ENCODE data around the gene CDH23. TPM values are rescaled to one million over a fixed set of nuclear protein-coding genes. Genes with fewer than 3 reads are reported as not detected.

The CDH23 gene
- total and polyA plus RNA-seq, 2 of the 8 experiments (the other 6 are each of a cell fraction or from before 2014, with no cell fraction given): 1.9 to 4.9 TPM

GRCh38 chr10:71834343-71834674 lies 437.6 kb downstream of the CDH23 start:
- CTCF ChIA-PET (ENCODE audit: partially characterized antibody): interaction anchor here (1.9 to 11.0 kb wide), 2 partner anchors 18 to 60 kb away, joined by 7 to 113 read pairs; no protein-coding TSS in a partner anchor
- H2AFZ ChIP-seq (ENCODE audit: low read length): no peak overlapping the region
- H3K23me2 ChIP-seq (ENCODE audit: low read depth, low read length): no peaks in the 10 kb centered on the region
- no peak overlapping the region for H2BK12ac ChIP-seq (ENCODE audit: low read depth, low read length)
- no peak overlapping the region for H4K91ac ChIP-seq (replicated peaks; ENCODE audit: insufficient read length, low read length)
- H3K9ac ChIP-seq (replicated peaks in 1 of 4; ENCODE audit: extremely low read depth in 1 of 4, low read depth in 3 of 4, low read length in 3 of 4): no peak overlapping the region
- no peak for TF ChIP-seq RFX5 (IDR thresholded peaks at IDR 0.05; ENCODE audit: borderline replicate concordance, low read depth, low read length)
- TF ChIP-seq SP1 (IDR thresholded peaks at IDR 0.05; ENCODE audit: low read depth, low read length): no peak
- TF ChIP-seq GABPA (IDR thresholded peaks at IDR 0.05; ENCODE audit: borderline replicate concordance, insufficient read depth, low read length): no peak
- no peak for TF ChIP-seq TBP (IDR thresholded peaks at IDR 0.05; ENCODE audit: low read depth, low read length)
- TF ChIP-seq EZH2 (IDR thresholded peaks at IDR 0.05; ENCODE audit: low read depth, low read length, severe bottlenecking): no peak
- TF ChIP-seq MAFK (IDR thresholded peaks at IDR 0.05; ENCODE audit: low read depth, low read length): no peak
- TF ChIP-seq ZNF274 (IDR thresholded peaks at IDR 0.05; ENCODE audit: borderline replicate concordance, extremely low read depth, low read length): no peak
- TF ChIP-seq HDAC2 (IDR thresholded peaks at IDR 0.05; ENCODE audit: borderline replicate concordance in 1 of 2, low read depth in 2 of 2, low read length in 2 of 2): no peak
- no peak for TF ChIP-seq CTCF (IDR thresholded peaks at IDR 0.05; ENCODE audit: control extremely low read depth in 1 of 3, insufficient read depth in 1 of 3, low read depth in 1 of 3, low read length in 3 of 3)
- no peaks in the 10 kb centered on the region for H3K9me3 ChIP-seq (ENCODE audit: insufficient read depth in 2 of 2, low read depth in 1 of 2, low read length in 1 of 2)
- POLR2A ChIA-PET (ENCODE audit: partially characterized antibody): no interaction called here
- H3K36me3 ChIP-seq (ENCODE audit: control insufficient read depth in 2 of 4, insufficient read depth in 4 of 4, low read length in 3 of 4): peaks cover 19 to 28% (median 23%) of the 10 kb centered on the region in 4 experiments
- 93% methylated on average over 14 of the region's 14 CpGs; no CpG with 5 or more reads in 1 of the 2 experiments for WGBS, 2 experiments (ENCODE audit: extremely low coverage in 1 of 2, insufficient coverage in 1 of 2, insufficient read length in 1 of 2, insufficient replicate concordance in 2 of 2, low coverage in 1 of 2, low lambda C conversion rate in 2 of 2, missing lambda C conversion rate in 1 of 2)
- DNase-seq (ENCODE audit: low read depth in 1 of 2, low spot score in 2 of 2) (no peak), FAIRE-seq (no peak)
- H4K5ac ChIP-seq (ENCODE audit: insufficient read length, low read depth, low read length): no peak overlapping the region
- H3K18ac ChIP-seq (ENCODE audit: extremely low read depth, low read length): no peak overlapping the region
- no peak overlapping the region for H2BK20ac ChIP-seq (ENCODE audit: low read length)
- H2BK15ac ChIP-seq (ENCODE audit: low read length): no peak overlapping the region
- H4K8ac ChIP-seq (ENCODE audit: extremely low read depth, insufficient read depth, low read length): no peak overlapping the region; the same call in 1 of the 2 replicates
- H3K56ac ChIP-seq (replicated peaks; ENCODE audit: insufficient read length, low read depth, low read length): no peak overlapping the region
- no peak overlapping the region for H2BK120ac ChIP-seq (replicated peaks; ENCODE audit: low read depth, low read length)
- H3K79me2 ChIP-seq (ENCODE audit: control insufficient read depth in 1 of 2, insufficient read depth in 2 of 2, low read length in 2 of 2): peaks cover 38 to 76% of the 10 kb centered on the region in 2 experiments
- H4K20me1 ChIP-seq (replicated peaks in 1 of 2; ENCODE audit: control insufficient read depth in 1 of 2, insufficient read depth in 2 of 2, low read length in 2 of 2): peaks cover 29 to 37% of the 10 kb centered on the region in 2 experiments
- H2BK5ac ChIP-seq (ENCODE audit: low read depth, low read length): no peak overlapping the region
- H3K4me3 ChIP-seq (ENCODE audit: extremely low read depth in 1 of 4, insufficient read depth in 2 of 4, low read depth in 3 of 4, low read length in 4 of 4): no peak overlapping the region
- H3K4me2 ChIP-seq (ENCODE audit: insufficient read depth in 1 of 2, low read depth in 2 of 2, low read length in 2 of 2): no peak overlapping the region
- H3K4ac ChIP-seq (replicated peaks; ENCODE audit: insufficient read length, low read depth, low read length): no peak overlapping the region
- no peak overlapping the region for H3K27ac ChIP-seq (ENCODE audit: low read depth, low read length)
- no peak overlapping the region for H2AK5ac ChIP-seq (ENCODE audit: low read depth, low read length)
- no peak overlapping the region for H3K14ac ChIP-seq (ENCODE audit: insufficient read length)
- peaks cover 21% of the 10 kb centered on the region for H3K79me1 ChIP-seq (ENCODE audit: low read depth, low read length)
- peaks cover 0 to 21% (median 7%) of the 10 kb centered on the region in 4 experiments; a peak in 5 of 7 replicates for H3K4me1 ChIP-seq (replicated peaks in 1 of 4; ENCODE audit: control insufficient read depth in 3 of 4, insufficient read depth in 4 of 4, low read length in 3 of 4)
- H3K23ac ChIP-seq (ENCODE audit: insufficient read length): no peak overlapping the region
- H3K27me3 ChIP-seq (replicated peaks in 1 of 4; ENCODE audit: control insufficient read depth in 3 of 4, extremely low read depth in 1 of 4, insufficient read depth in 3 of 4, low read length in 3 of 4): no peaks in the 10 kb centered on the region
